ENCODE results near the gene RBMS3. TPM values are rescaled to one million over a fixed set of nuclear protein-coding genes. Genes with fewer than 3 reads are reported as not detected.
"Not testable (repeated sequence)": the region's sequence is repeated elsewhere in the genome, so short reads cannot be mapped to it uniquely, and the experiment has no call there.

The RBMS3 gene
- total and polyA plus RNA-seq, 4 donors, result 26.8 to 203 (median 94.8) TPM

DNA sequence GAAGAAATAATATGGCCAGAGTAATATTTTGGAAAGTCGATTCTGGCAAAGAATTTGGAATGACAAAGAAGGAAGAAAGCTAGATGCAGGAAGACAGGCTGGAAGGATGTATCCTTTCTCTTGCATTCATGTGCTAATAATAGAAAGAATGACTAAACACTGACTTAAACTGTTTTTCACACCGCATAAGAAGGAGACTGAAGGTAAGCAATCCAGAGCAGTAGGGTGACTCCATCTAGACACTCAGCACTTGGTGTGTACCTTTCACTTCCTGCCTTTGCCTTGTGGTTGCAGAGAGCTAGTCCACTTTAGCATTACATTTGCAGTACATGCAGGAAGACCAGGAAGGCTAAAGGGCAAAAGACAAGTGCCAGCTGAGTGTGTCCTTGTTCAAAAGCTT, 234.6 kb downstream of the RBMS3 start:
- ATAC-seq (ENCODE audit: low FRiP score) (peak; percentile 28), DNase-seq (no peak)
- Histone ChIP-seq H3K27me3 (ENCODE audit: control insufficient read depth in 1 of 2, insufficient read depth in 2 of 2, low read length in 1 of 2) (no peaks in the 10 kb centered on the region), H3K4me3 (ENCODE audit: low read length in 2 of 2) (no peak overlapping the region), H3K27ac (ENCODE audit: low read depth in 1 of 2, low read length in 2 of 2) (no peak overlapping the region), H3K9me3 (ENCODE audit: control insufficient read depth, low read length) (no peaks in the 10 kb centered on the region), H3K4me1 (ENCODE audit: control insufficient read depth in 1 of 2, insufficient read depth in 2 of 2, low read length in 2 of 2) (peaks cover 3 to 10% of the 10 kb centered on the region in 2 donors), H3K36me3 (ENCODE audit: control insufficient read depth in 1 of 2, insufficient read depth in 2 of 2, low read length in 1 of 2) (no peaks in the 10 kb centered on the region)
- intact Hi-C loops (cut with DNase I), result no loop called here
- 22 to 25% methylated on average over 2 of the region's 2 CpGs for WGBS, 2 donors

DNA sequence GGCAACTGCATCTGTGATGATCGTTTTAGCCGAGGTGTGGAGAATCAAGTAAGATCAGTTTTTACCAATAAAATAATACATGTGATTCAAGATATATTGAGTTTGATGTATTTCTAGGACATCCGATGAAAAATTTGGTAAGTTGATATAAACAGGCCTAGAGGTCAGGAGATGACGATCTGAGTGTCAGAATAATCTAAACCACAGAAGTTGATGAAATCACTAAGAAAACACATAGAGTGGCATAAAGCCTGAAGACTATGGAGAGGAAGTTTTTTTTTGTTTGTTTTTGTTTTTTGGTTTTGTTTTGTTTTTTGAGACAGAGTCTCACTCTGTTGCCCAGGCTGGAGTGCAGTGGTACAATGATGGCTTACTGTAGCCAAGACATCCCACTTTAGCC, 235.3 kb downstream of the RBMS3 start:
- ATAC-seq (ENCODE audit: low FRiP score), result no peak
- intact Hi-C loops (cut with DNase I), result no loop called here
- 86 to 92% methylated on average over 4 of the region's 4 CpGs for WGBS, 2 donors

DNA sequence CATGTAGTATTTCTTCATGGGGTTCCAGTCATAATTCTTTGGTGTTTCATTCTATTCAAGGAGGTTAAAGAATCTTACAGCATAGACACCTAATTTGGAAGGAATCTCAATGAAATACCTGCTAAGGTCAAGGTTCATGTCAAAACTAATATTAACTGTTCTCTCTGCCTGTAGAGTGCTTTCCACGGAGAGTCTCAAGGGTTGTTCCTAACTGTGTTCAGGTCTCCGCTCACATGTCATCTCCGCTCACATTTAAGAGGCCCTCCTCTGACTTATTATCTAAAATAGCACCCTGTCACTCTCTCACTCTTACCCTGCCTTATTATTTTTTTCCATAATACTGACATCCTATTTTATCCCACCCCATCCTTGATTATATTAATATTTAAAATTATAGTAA, 239.9 kb downstream of the RBMS3 start:
- DNase-seq (no peak), ATAC-seq (ENCODE audit: low FRiP score) (no peak)
- H3K4me1 ChIP-seq (ENCODE audit: control insufficient read depth in 1 of 2, insufficient read depth in 2 of 2, low read length in 2 of 2), result peaks cover 2 to 8% of the 10 kb centered on the region in 2 donors
- no peaks in the 10 kb centered on the region for H3K27me3 ChIP-seq (ENCODE audit: control insufficient read depth in 1 of 2, insufficient read depth in 2 of 2, low read length in 1 of 2)
- H3K27ac ChIP-seq (ENCODE audit: low read depth in 1 of 2, low read length in 2 of 2), result no peak overlapping the region
- 90 to 93% methylated on average over 3 of the region's 3 CpGs for WGBS, 2 donors
- no peak overlapping the region for H3K4me3 ChIP-seq (ENCODE audit: low read length in 2 of 2)
- no peaks in the 10 kb centered on the region for H3K36me3 ChIP-seq (ENCODE audit: control insufficient read depth in 1 of 2, insufficient read depth in 2 of 2, low read length in 1 of 2)
- H3K9me3 ChIP-seq (ENCODE audit: control insufficient read depth, low read length), result no peaks in the 10 kb centered on the region
- intact Hi-C loops (cut with DNase I), result loop anchor here in 1 of 2 donors (10.0 kb wide), 1 partner anchor 86 kb away; no protein-coding TSS in a partner anchor

More for the DNA sequence above, 235.3 kb downstream of the RBMS3 start:
- Histone ChIP-seq H3K27me3 (ENCODE audit: control insufficient read depth in 1 of 2, insufficient read depth in 2 of 2, low read length in 1 of 2) (no peaks in the 10 kb centered on the region), H3K9me3 (ENCODE audit: control insufficient read depth, low read length) (no peaks in the 10 kb centered on the region), H3K36me3 (ENCODE audit: control insufficient read depth in 1 of 2, insufficient read depth in 2 of 2, low read length in 1 of 2) (no peaks in the 10 kb centered on the region), H3K4me1 (ENCODE audit: control insufficient read depth in 1 of 2, insufficient read depth in 2 of 2, low read length in 2 of 2) (peaks cover 3 to 10% of the 10 kb centered on the region in 2 donors), H3K4me3 (ENCODE audit: low read length in 2 of 2) (no peak overlapping the region), H3K27ac (ENCODE audit: low read depth in 1 of 2, low read length in 2 of 2) (no peak overlapping the region)
- no peak for DNase-seq

DNA sequence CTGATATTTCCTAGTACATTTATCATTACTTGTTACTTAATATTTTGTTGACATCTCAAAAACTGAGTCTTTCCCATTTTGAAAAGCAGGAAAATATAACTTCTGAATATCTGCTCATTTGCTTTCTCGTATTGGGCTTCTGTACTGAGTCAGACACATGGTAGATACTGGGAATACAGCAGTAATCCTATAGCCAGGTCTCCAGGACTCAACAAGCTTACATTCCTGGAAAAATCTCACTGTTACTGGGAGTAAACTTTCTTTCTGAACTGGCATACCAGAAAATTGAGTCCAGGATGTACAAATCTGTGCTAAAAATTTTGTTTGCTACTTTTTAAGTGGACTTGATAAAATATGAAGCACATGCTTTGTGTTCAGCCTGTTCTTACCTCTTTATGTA, 240.4 kb downstream of the RBMS3 start:
- ATAC-seq (ENCODE audit: low FRiP score) (no peak), DNase-seq (no peak)
- no peaks in the 10 kb centered on the region for H3K36me3 ChIP-seq (ENCODE audit: control insufficient read depth in 1 of 2, insufficient read depth in 2 of 2, low read length in 1 of 2)
- H3K27me3 ChIP-seq (ENCODE audit: control insufficient read depth in 1 of 2, insufficient read depth in 2 of 2, low read length in 1 of 2), result no peaks in the 10 kb centered on the region
- peaks cover 2 to 8% of the 10 kb centered on the region in 2 donors for H3K4me1 ChIP-seq (ENCODE audit: control insufficient read depth in 1 of 2, insufficient read depth in 2 of 2, low read length in 2 of 2)
- H3K9me3 ChIP-seq (ENCODE audit: control insufficient read depth, low read length), result no peaks in the 10 kb centered on the region
- WGBS, 2 donors, result 83 to 90% methylated on average over 1 of the region's 1 CpG
- no peak overlapping the region for H3K27ac ChIP-seq (ENCODE audit: low read depth in 1 of 2, low read length in 2 of 2)
- H3K4me3 ChIP-seq (ENCODE audit: low read length in 2 of 2), result no peak overlapping the region
- intact Hi-C loops (cut with DNase I), result loop anchor here in 1 of 2 donors (10.0 kb wide), 1 partner anchor 86 kb away; no protein-coding TSS in a partner anchor

DNA sequence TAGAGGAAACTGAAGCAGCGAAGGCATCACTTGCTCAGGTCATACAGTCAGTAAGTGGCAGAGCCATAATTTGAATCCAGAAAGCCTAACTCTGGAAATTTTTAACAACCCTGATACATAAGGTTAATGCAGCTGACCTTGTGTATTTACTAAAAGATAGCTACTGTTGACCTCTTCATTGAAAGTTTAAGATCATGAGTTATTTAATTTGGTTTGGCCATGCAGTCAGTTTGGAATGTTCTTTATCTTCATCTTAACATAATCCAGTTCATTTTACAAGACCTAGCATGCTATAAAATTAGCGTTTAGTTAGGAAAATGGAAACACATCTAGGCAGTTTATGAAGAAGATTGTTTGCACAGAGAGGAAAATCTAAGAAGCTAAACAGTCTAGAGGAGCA, 240.9 kb downstream of the RBMS3 start:
- Histone ChIP-seq H3K27me3 (ENCODE audit: control insufficient read depth in 1 of 2, insufficient read depth in 2 of 2, low read length in 1 of 2) (no peaks in the 10 kb centered on the region), H3K36me3 (ENCODE audit: control insufficient read depth in 1 of 2, insufficient read depth in 2 of 2, low read length in 1 of 2) (no peaks in the 10 kb centered on the region), H3K9me3 (ENCODE audit: control insufficient read depth, low read length) (no peaks in the 10 kb centered on the region), H3K4me3 (ENCODE audit: low read length in 2 of 2) (no peak overlapping the region), H3K4me1 (ENCODE audit: control insufficient read depth in 1 of 2, insufficient read depth in 2 of 2, low read length in 2 of 2) (peaks cover 2 to 8% of the 10 kb centered on the region in 2 donors), H3K27ac (ENCODE audit: low read depth in 1 of 2, low read length in 2 of 2) (no peak overlapping the region)
- ATAC-seq (ENCODE audit: low FRiP score), result no peak
- 52 to 54% methylated on average over 2 of the region's 2 CpGs for WGBS, 2 donors
- intact Hi-C loops (cut with DNase I), result loop anchor here in 1 of 2 donors (10.0 kb wide), 1 partner anchor 87 kb away; no protein-coding TSS in a partner anchor
- DNase-seq, result no peak

DNA sequence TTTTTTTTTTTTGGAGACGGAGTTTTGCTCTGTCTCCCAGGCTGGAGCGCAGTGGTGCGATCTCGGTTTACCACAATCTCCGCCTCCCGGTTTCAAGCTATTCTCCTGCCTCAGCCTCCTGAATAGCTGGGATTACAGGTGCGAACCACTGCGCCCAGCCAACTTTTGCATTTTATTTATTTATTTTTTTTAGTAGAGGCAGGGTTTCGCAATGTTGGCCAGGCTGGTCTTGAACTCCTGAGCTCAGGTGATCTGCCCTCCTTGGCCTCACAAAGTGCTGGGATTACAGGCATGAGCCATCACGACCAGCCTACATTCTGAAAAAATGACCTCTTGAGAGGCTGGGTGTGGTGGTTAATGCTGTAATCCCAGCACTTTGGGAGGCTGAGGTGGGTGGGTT, 243.6 kb downstream of the RBMS3 start:
- peak overlapping the region in 1 of 2 donors; percentile 93 for H3K27ac ChIP-seq (ENCODE audit: low read depth in 1 of 2, low read length in 2 of 2)
- intact Hi-C loops (cut with DNase I), result loop anchor here in 1 of 2 donors (2.0 to 10.0 kb wide), 2 partner anchors 90 to 244 kb away; partner anchors contain the start of gene RBMS3
- ATAC-seq (ENCODE audit: low FRiP score); H3K4me3 ChIP-seq (ENCODE audit: low read length in 2 of 2); H3K4me1 ChIP-seq (ENCODE audit: control insufficient read depth in 1 of 2, insufficient read depth in 2 of 2, low read length in 2 of 2); H3K27me3 ChIP-seq (ENCODE audit: control insufficient read depth in 1 of 2, insufficient read depth in 2 of 2, low read length in 1 of 2); DNase-seq; H3K36me3 ChIP-seq (ENCODE audit: control insufficient read depth in 1 of 2, insufficient read depth in 2 of 2, low read length in 1 of 2); H3K9me3 ChIP-seq (ENCODE audit: control insufficient read depth, low read length): not testable (repeated sequence)
- WGBS, 2 donors, result 91 to 92% methylated on average over 10 of the region's 10 CpGs

DNA sequence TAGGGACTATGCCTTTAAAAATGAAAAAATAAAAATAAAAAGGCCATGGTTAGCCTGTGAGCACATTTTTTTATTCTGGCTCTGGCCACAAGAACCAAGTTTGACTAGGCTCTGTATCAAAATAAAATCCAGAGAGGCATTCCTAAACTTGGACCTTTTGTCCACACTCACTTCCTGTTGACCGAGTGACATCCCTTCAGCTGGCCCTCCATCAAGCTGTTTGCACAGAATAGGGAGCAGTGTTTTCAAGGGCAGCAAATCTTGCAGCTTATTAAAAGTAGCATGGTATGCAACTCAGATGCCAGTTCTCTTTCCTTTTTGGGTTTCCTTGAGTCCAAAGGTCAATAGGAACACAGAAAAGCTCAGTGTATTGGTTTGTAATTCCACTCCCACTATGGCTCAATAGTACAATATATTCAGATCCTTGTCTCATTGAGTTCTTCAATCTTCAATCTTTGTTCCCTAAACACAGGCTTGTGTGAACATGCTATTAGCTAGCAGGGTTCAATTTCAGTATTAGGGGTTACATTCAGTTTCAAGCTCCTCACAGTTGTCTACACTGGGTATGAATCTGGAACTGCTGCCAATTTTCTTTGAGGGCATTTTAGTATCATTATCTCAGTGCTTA, 244.5 kb downstream of the RBMS3 start:
- WGBS, 2 donors, result 4% methylated on average over 1 of the region's 1 CpG
- Histone ChIP-seq H3K36me3 (ENCODE audit: control insufficient read depth in 1 of 2, insufficient read depth in 2 of 2, low read length in 1 of 2) (no peaks in the 10 kb centered on the region), H3K9me3 (ENCODE audit: control insufficient read depth, low read length) (no peaks in the 10 kb centered on the region), H3K4me1 (ENCODE audit: control insufficient read depth in 1 of 2, insufficient read depth in 2 of 2, low read length in 2 of 2) (peaks cover 2 to 6% of the 10 kb centered on the region in 2 donors), H3K27ac (ENCODE audit: low read depth in 1 of 2, low read length in 2 of 2) (peak overlapping the region; percentile 43 to 44), H3K27me3 (ENCODE audit: control insufficient read depth in 1 of 2, insufficient read depth in 2 of 2, low read length in 1 of 2) (no peaks in the 10 kb centered on the region), H3K4me3 (ENCODE audit: low read length in 2 of 2) (no peak overlapping the region)
- intact Hi-C loops (cut with DNase I), result loop anchor here (2.0 to 10.0 kb wide), 4 partner anchors 91 to 245 kb away; partner anchors contain the start of gene RBMS3 (in 2 of the 2)
- ATAC-seq (ENCODE audit: low FRiP score) (peak; percentile 93), DNase-seq (peak in 1 of 2 donors; percentile 74)

DNA sequence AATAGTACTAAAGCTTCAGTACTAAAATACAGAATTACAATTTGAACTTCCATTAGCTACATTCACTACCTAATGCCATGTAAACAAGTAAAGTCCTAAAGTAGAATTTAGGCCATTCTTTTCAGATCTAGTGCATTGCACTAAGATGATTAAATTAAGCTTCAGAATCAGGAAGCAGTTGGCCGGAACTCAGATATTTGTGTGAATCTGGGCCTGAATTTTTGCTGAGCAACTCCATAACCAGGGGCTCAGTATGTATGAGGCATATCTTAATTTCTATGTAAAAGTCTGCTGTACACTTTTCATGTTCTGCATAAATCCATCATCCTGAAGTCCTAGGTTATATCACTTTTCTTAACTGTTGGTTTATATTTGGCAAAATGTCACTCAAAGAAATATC, 246.4 kb downstream of the RBMS3 start:
- 0 to 18% methylated on average over 1 of the region's 1 CpG for WGBS, 2 donors
- intact Hi-C loops (cut with DNase I), result loop anchor here (5.0 to 10.0 kb wide), 3 partner anchors 92 to 245 kb away; partner anchors contain the start of gene RBMS3 (in 1 of the 2)

DNA sequence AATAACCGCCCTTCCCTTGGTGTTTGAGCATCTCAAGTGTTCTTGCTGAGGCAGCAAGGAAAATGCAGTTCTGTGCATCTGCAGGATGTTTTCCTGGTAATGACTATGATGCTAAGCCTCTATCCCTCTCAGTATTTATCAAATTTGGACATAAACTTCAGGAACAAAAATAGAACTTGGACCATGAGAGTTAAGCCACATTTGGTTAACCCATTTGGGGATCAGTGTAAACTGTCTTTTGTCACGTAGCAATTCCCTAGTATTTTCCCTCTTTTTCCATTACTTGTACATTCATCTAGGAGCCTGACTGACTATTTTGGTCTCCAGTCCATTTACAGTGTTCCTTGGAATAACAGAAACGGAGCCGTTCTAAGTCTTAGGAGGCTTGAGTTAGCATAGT, 250.8 kb downstream of the RBMS3 start:
- DNase-seq (no peak), ATAC-seq (ENCODE audit: low FRiP score) (peak; percentile 49)
- peak overlapping the region in 1 of 2 donors; percentile 26 for H3K4me3 ChIP-seq (ENCODE audit: low read length in 2 of 2)
- intact Hi-C loops (cut with DNase I), result no loop called here
- H3K36me3 ChIP-seq (ENCODE audit: control insufficient read depth in 1 of 2, insufficient read depth in 2 of 2, low read length in 1 of 2), result no peaks in the 10 kb centered on the region
- H3K27ac ChIP-seq (ENCODE audit: low read depth in 1 of 2, low read length in 2 of 2), result no peak overlapping the region
- no peaks in the 10 kb centered on the region for H3K27me3 ChIP-seq (ENCODE audit: control insufficient read depth in 1 of 2, insufficient read depth in 2 of 2, low read length in 1 of 2)
- H3K4me1 ChIP-seq (ENCODE audit: control insufficient read depth in 1 of 2, insufficient read depth in 2 of 2, low read length in 2 of 2), result peaks cover 5 to 8% of the 10 kb centered on the region in 2 donors
- WGBS, 2 donors, result 19 to 20% methylated on average over 4 of the region's 4 CpGs
- H3K9me3 ChIP-seq (ENCODE audit: control insufficient read depth, low read length), result no peaks in the 10 kb centered on the region

More for the DNA sequence above, 246.4 kb downstream of the RBMS3 start:
- DNase-seq (no peak), ATAC-seq (ENCODE audit: low FRiP score) (no peak)
- Histone ChIP-seq H3K27ac (ENCODE audit: low read depth in 1 of 2, low read length in 2 of 2) (peak overlapping the region in 1 of 2 donors; percentile 43), H3K27me3 (ENCODE audit: control insufficient read depth in 1 of 2, insufficient read depth in 2 of 2, low read length in 1 of 2) (no peaks in the 10 kb centered on the region), H3K4me1 (ENCODE audit: control insufficient read depth in 1 of 2, insufficient read depth in 2 of 2, low read length in 2 of 2) (peaks cover 4 to 10% of the 10 kb centered on the region in 2 donors), H3K36me3 (ENCODE audit: control insufficient read depth in 1 of 2, insufficient read depth in 2 of 2, low read length in 1 of 2) (no peaks in the 10 kb centered on the region), H3K4me3 (ENCODE audit: low read length in 2 of 2) (no peak overlapping the region), H3K9me3 (ENCODE audit: control insufficient read depth, low read length) (no peaks in the 10 kb centered on the region)
